ENCODE results near the gene CDH23. TPM values are rescaled to one million over a fixed set of nuclear protein-coding genes. Genes with fewer than 3 reads are reported as not detected.

The CDH23 gene
- total RNA-seq, 1 donor: 0.81 TPM

DNA sequence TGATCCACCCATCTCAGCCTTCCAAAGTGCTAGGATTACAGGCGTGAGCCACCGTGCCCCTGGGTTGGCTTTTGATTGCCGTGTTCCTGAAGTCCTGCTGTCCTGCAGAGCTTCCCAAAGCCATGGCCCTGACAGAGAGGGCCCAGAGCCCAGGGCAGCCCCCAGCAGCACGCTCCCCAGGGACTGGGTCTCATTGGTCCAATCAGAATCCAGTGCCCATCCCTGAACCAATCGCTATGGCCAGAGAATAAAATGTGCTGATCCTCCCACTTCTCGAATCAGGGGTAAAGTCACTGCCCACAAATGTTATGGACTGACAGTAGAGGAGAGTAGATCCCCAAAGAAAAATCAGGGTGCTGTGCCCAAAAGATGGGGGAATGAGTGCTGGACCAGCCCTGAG is 327.8 kb downstream of the CDH23 start:
- no peak for DNase-seq (ENCODE audit: low read depth in 2 of 3, low spot score in 2 of 3)

GRCh38 chr10:71725249-71725648 is 328.5 kb downstream of the CDH23 start:
- no peak for DNase-seq (ENCODE audit: low read depth in 2 of 3, low spot score in 2 of 3)

DNA sequence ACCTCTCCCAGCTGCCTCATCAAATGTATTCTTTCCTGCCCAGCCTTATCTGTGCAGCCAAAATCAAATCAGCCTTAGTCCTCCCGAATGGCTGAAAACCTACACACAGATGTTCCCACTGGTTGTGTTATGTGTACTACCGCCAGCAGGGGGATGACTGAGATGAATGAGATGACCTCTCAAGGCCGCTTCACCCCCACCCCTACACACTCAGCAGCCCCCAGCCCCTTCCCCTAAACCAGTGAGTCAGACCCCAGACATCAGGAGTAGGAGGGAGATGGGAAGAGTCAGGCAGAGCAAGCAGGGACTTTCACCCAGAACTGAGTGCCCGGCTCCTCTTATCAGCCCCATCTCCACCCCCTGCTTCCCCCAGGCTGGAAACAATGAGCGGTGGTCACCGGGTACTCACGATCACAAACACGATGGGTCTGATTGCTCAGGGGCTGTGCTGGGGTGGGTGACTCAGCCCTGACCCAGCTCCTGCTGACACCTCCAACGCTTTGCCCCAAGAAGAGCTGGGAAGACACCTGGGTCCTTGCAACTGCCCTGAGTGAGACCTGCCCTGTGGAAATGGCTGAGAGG is 329.4 kb downstream of the CDH23 start:
- DNase-seq (ENCODE audit: low read depth in 2 of 3, low spot score in 2 of 3): peak in 2 of 3 donors; percentile 52 to 65

DNA sequence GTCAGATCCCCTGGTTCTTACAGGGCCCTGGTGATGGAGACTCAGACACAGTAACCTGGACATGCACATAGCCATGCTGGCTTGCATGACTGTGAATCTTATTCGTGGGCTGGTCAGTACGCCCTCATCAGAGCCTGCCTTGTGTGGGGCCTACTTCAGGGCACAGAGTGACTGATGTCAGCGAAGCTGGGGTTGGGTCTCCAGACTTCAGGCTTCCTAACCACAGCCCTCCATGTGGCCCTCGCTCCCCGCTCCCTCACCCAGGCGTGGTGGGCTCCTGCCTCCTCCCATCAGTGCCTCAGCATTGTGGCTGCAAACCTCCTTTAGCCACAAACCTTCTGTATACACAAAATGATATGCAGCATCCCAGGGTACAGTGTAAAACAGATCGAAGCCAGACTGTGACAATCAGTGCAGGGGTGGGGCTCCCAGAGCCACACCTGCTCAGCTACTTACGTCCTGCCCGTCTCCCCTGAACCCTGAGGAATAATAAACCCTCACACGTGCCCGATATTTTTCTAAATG is 329.9 kb downstream of the CDH23 start:
- DNase-seq (ENCODE audit: low read depth in 2 of 3, low spot score in 2 of 3): peak in 1 of 3 donors; percentile 32

DNA sequence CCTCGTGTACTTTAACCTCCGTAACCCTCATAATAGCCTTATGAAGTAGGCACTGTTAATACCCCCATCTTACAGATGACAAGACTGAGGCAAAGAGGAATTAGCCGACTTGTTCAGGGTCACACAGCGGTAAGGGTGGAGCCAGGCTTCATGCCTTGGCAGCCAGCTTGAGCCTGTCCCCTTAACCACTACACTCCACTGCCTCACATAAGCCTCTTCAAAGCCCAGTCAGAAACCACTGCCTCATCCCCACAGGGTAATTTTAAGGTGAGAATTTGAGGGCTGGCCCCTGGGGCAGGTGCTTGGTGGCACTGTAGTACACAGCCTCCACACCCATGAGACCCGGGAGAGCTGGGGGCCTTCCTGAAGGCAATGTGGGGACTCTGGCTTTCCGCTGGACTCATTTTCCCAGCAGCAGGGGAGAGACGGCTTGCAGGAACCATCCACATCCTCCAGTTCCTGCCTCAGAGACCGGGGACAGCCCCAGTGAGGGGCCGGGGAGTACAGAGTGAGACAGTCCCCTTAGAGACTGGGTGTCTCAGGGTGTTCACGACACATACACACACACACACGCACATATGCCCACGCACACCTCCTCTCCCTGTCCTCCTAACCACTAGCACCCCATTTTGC is 330.5 kb downstream of the CDH23 start:
- peak in 2 of 3 donors; percentile 24 to 45 for DNase-seq (ENCODE audit: low read depth in 2 of 3, low spot score in 2 of 3)

DNA sequence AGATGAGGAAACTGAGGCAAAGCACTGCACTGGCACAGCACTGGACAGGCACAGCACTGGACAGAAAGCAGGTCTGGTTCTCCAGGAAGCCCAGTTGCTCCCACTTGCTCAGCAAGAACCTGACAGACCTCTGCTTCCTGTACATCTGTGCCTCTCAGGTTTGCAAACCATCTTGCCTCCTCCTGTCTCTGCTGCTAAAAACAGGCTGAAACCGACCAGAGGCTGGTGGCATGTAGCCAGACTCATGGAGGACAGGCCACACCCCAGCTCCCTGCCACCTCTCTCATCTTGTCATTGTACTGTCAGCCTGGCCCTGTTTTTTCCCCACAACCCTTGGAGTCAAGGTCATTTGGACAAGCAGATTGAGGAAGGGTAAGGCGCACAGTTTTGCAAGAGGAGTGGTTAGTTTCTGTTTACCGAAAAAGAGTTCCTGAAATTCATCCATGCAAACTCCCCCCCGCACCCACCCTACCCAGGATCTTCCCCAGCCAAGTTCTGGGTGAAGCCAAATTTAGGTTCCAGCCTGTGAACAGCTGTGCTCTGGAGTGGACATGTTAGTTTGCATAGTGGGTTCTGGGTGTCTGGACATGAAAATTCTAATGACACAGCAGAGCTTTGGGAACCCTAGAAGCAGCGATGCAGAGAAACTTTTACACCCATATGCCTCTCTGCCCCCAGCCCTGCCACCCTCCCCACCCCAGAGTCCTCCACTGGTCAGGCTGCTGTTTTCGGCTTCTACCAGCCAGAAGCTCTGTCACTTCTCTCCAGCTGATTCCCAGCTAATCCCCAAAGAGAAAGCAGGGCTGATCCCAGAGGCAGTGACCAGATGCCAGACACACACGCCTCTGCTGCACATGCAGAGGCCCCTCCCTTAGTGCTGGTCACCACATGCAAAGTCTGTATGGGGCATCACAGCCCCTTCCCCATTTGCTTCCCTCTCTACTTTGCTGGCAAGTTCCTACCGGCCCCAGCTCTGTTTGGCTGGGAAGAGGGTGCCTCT is 331.3 kb downstream of the CDH23 start:
- DNase-seq (ENCODE audit: low read depth in 2 of 3, low spot score in 2 of 3): peak; percentile 55 to 83 (median 62)

DNA sequence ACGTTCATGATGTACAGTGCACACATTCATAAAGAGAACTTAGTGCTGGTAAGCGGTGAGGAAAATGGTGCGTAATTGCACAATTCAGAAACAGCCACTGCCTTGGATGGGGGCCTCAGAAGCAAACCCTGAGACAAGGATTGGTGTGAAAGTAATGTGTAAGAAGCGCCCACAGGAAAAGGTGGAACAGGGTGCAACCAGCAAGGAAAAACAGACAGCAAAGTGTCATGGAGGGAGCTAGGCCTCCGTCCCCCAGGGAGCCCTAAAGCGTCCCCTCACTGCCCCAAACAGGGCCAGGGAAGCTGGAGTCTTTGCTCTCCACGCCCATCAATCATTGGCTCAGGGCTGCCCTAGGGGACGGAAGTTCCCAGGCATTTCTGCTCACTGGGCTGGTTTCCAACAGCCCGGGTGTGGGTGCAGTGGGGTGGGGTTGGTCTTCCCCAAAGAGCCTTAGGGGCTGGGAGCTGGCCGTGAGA is 332.5 kb downstream of the CDH23 start:
- DNase-seq (ENCODE audit: low read depth in 2 of 3, low spot score in 2 of 3): peak in 2 of 3 donors; percentile 43 to 47

- DNase-seq (ENCODE audit: low read depth in 2 of 3, low spot score in 2 of 3): no peak
Measured at GRCh38 chr10:71731791-71732190, 335.1 kb downstream of the CDH23 start.

DNA sequence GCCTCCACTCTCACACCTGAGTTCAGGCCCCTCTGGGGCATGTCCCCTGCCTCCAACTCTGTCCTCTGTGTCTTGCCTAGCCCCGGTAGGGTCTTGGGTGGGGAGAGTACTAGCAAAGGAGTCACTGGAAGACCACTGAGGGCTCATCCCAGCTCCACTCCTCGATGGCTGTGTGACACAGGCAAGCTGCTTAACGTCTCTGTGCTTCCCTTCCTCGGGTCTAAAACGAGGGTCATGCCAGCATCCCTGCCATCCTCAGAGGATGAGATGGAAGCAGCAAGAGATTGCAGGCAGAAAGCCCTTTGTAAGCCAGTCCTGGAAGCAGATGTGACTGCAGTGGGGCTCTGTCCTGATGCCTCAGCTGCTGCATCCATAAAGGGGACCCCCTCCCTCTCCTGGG is 338.1 kb downstream of the CDH23 start:
- DNase-seq (ENCODE audit: low read depth in 2 of 3, low spot score in 2 of 3): no peak

DNA sequence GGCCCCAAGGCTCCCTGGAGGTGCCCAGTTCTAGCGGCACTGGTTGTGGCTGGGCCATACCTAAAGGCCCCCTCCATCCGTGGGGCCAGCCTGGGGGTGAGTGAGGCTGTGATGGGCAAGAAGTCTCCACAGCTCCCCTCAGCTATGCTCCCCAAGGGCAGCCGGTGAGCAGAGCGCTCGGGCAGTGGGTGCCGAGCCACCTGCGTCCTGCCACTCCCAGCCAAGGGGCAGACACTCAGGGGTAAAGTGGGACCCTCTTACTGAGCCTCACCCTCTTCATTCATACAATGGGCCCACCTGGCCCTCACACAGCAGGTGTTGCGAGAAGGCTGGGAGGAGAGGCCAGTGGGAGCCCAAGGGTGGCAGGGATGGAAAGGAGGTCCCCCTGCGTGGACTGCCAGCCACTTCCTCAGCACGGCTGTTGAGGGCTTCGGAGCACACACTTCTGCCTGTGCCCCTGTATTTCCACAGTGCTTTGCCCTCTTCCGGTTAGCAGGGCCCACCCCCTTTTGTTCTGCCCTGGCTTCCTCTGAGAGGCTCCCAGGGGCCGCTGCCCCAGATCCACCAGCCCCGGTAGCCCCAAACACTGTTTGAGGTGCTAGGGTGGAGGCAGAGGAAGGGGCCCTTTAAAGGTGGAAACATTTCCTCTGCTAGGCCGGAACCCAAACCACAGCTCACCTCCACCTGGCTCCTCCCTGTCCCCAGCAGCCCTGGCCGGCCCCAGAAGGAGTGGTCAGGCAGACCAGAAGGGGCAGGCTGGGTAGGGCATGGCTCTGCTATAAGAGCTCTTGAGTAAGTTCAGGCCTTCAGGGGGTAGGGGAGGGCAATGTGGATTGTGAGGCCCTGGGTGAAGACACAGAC is 339.2 kb downstream of the CDH23 start:
- DNase-seq (ENCODE audit: low read depth in 2 of 3, low spot score in 2 of 3): peak in 2 of 3 donors; percentile 39 to 73

DNA sequence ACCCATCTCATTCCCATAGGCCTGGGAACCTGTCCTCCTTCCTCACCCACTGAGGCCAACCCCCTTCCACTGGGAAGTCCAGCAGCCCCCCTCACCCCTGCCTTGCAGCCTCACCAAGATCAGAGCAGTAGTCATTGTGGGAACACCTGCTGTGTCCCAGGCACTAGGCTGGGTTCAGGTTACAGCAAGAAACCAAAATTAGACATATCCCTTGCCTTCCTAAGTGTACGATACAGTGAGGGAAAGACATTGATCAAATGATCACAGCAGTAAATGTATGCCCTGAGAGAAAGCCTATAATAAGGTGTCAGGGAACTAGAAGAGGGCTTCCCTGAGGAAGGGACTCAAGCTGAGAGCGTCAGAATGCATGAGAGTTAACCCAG is 339.8 kb downstream of the CDH23 start:
- no peak for DNase-seq (ENCODE audit: low read depth in 2 of 3, low spot score in 2 of 3)

GRCh38 chr10:71737001-71737833 is 340.5 kb downstream of the CDH23 start:
- DNase-seq (ENCODE audit: low read depth in 2 of 3, low spot score in 2 of 3): no peak

DNA sequence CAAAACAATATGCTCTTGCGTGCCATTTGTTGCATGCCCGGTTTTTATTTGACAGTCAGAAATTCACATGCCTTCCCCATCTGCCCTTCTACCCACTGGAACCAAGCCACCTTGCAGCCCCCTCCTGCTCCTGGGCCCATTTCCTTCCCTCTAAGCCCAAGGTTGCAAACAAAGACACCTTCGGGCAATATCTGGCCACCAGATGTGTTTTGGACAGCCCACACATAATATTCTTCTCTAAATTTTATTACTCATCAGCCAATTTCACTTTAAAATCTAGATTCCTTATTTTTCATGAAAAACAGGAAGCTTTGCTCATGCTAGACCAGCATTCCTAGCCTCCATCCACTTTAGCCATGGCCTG is 341.1 kb downstream of the CDH23 start:
- DNase-seq (ENCODE audit: low read depth in 2 of 3, low spot score in 2 of 3): peak in 2 of 3 donors; percentile 44 to 55

GRCh38 chr10:71739358-71739900 is 342.7 kb downstream of the CDH23 start:
- DNase-seq (ENCODE audit: low read depth in 2 of 3, low spot score in 2 of 3): no peak

GRCh38 chr10:71740069-71740653 is 343.4 kb downstream of the CDH23 start:
- peak in 1 of 3 donors; percentile 13 for DNase-seq (ENCODE audit: low read depth in 2 of 3, low spot score in 2 of 3)

DNA sequence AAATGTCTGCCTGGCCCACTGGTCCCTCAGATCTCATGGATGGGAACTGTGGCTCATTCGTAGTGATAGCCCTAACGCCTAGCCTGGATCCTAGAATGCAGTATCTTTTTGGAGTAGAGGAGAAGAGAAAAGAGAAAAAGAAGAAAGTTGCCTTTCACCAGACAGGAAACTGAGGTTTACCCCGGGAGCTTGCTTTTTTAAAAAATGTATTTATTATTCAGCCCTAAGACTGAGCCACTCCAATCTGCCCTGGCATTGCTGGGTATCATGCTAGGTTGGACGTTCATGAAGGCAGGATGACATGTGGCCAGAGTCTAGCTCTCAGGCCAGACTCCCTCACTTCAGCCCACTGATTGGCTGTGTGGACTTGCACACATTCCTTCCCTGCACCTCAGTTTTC is 344.3 kb downstream of the CDH23 start:
- DNase-seq (ENCODE audit: low read depth in 2 of 3, low spot score in 2 of 3): no peak

DNA sequence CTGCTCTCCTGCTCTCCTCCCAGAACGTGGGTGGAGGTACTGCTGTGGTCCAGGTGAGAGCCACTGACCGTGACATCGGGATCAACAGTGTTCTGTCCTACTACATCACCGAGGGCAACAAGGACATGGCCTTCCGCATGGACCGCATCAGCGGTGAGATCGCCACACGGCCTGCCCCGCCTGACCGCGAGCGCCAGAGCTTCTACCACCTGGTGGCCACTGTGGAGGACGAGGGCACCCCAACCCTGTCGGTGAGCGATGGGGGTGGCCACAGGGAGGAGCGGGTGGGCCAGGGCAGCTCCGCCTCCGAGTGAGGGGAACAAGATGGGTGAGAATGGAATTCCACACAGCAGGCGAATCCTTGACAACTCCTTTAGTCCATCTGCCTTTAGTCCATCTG is 345.0 kb downstream of the CDH23 start:
- no peak for DNase-seq (ENCODE audit: low read depth in 2 of 3, low spot score in 2 of 3)

- DNase-seq (ENCODE audit: low read depth in 2 of 3, low spot score in 2 of 3): no peak
Measured at GRCh38 chr10:71742301-71743088, 345.8 kb downstream of the CDH23 start.

Data from hematopoietic multipotent progenitor cell (in vitro differentiated cells).